GM12878 (cell line): ENCODE data around the gene ATP6V0D1. TPM values are rescaled to one million over a fixed set of nuclear protein-coding genes. Genes with fewer than 3 reads are reported as not detected.
"Not testable (repeated sequence)": the region's sequence is repeated elsewhere in the genome, so short reads cannot be mapped to it uniquely, and the experiment has no call there.

Experiments
- ATAC-seq: fragments of 200-7000 bp; cut with Tn5 transposase; 3 replicates; pipeline ENCODE4 v1.9.1; 2020; ENCODE audit warnings: mild to moderate bottlenecking, moderate library complexity
- BruUV-seq: library from RNA; stranded (reverse); fragments of 400-500 nt; replicated peaks from 2 replicates; lab custom pipeline; 2021; lab: Mats Ljungman, UMichigan
- CTCF ChIA-PET: fragments of 300-600 bp; sonication (Branson Sonifier 250); formaldehyde crosslinking; extraction: SDS; loops from one replicate; lab custom pipeline; 2021; ENCODE audit warnings: inconsistent platforms; lab: Yijun Ruan, JAX
- POLR2A ChIA-PET: fragments of 350-600 bp; formaldehyde crosslinking; extraction: SDS; loops from one replicate; lab custom pipeline; 2021; ENCODE audit warnings: inconsistent platforms; lab: Charles Lee
- RAD21 ChIA-PET: fragments of 300-600 bp; sonication (Branson Sonifier 250); formaldehyde crosslinking; loops from one replicate; lab custom pipeline; 2023; ENCODE audit warnings: antibody characterized with exemption; ENCODE audit not compliant: unreplicated experiment; lab: Charles Lee
- SMC1A ChIA-PET: fragments of 300-600 bp; sonication (Branson Sonifier 250); formaldehyde crosslinking; loops from one replicate; lab custom pipeline; 2023; ENCODE audit not compliant: unreplicated experiment, uncharacterized antibody; lab: Charles Lee
- DNase-seq: peaks from one replicate; pipeline ENCODE4 v3.0.0-alpha.2; 2011; ENCODE audit warnings: low read depth, low spot score
- FAIRE-seq: peaks from 3 replicates; lab custom pipeline; 2011; peaks lifted over from hg19 to GRCh38; lab: Jason Lieb, UNC
- H2AFZ ChIP-seq: 2 replicates; pipeline ENCODE4 v1.6.0; 2011; ENCODE audit warnings: low read depth, low read length, control low read depth; ENCODE audit not compliant: control insufficient read depth
- H3K27ac ChIP-seq: 2 replicates; pipeline ENCODE4 v1.5.1; 2011; ENCODE audit warnings: control low read depth; ENCODE audit not compliant: control insufficient read depth, insufficient read depth
- H3K27me3 ChIP-seq, 2 experiments: replicated peaks in 1 of 2; 2 replicates each; pipeline versions ENCODE4 v1.6.0 to v1.6.1; 2011; ENCODE audit warnings: low read length in 1 of 2; ENCODE audit not compliant: control insufficient read depth in 2 of 2, insufficient read depth in 2 of 2
- H3K36me3 ChIP-seq, 2 experiments: 2 replicates each; pipeline ENCODE4 v1.5.1; 2011; ENCODE audit warnings: low read length in 1 of 2; ENCODE audit not compliant: control insufficient read depth in 2 of 2, insufficient read depth in 2 of 2
- H3K4me1 ChIP-seq: 2 replicates; pipeline ENCODE4 v1.6.1; 2011; ENCODE audit warnings: mild to moderate bottlenecking, low read length, moderate library complexity, mixed read lengths; ENCODE audit not compliant: control insufficient read depth, insufficient read depth
- H3K4me2 ChIP-seq: 2 replicates; pipeline ENCODE4 v1.6.0; 2011; ENCODE audit warnings: control low read depth; ENCODE audit not compliant: control insufficient read depth, insufficient read depth
- H3K4me3 ChIP-seq: fragments of 200-600 bp; sonication (generic); 2 replicates; pipeline ENCODE4 v1.5.1; 2016
- H3K79me2 ChIP-seq: 2 replicates; pipeline ENCODE4 v1.6.0; 2011; ENCODE audit warnings: low read length; ENCODE audit not compliant: control insufficient read depth, insufficient read depth
- H3K9ac ChIP-seq: 2 replicates; pipeline ENCODE4 v1.8.0; 2011; ENCODE audit warnings: low read length, control low read depth, mixed read lengths; ENCODE audit not compliant: control insufficient read depth, insufficient read depth
- H3K9me3 ChIP-seq: replicated peaks from 3 replicates; pipeline ENCODE4 v1.5.1; 2011; ENCODE audit warnings: mild to moderate bottlenecking, low read length; ENCODE audit not compliant: control insufficient read depth, insufficient read depth
- H4K20me1 ChIP-seq: 2 replicates; pipeline ENCODE4 v1.6.0; 2011; ENCODE audit not compliant: control insufficient read depth, insufficient read depth
- NFYA ChIP-seq: IDR thresholded peaks from 2 replicates; pipeline ENCODE4 v1.6.1; 2011; ENCODE audit warnings: low read depth, mild to moderate bottlenecking, low read length, improper control_type of control experiment, borderline replicate concordance
- PRDM15 ChIP-seq: fragments of 450-650 bp; formaldehyde crosslinking; IDR thresholded peaks from 2 replicates; pipeline ENCODE4 v1.4.0; 2020; ENCODE audit warnings: mild to moderate bottlenecking, moderate library complexity
- WGBS: methylation state at CpG from one replicate; pipeline ENCODE4 v1.1.6; 2016; ENCODE audit warnings: low lambda C conversion rate; ENCODE audit not compliant: insufficient replicate concordance, insufficient coverage; ENCODE audit errors: missing lambda C conversion rate; 5-methylcytosine and 5-hydroxymethylcytosine counted together
- in situ Hi-C: fragments of 300-500 bp; cut with MboI; formaldehyde crosslinking; loops from 9 replicates; pipeline ENCODE4 v1.14.3; 2018; ENCODE audit warnings: mixed read lengths
- intact Hi-C: fragments of 100-400 bp; cut with micrococcal nuclease; formaldehyde crosslinking; loops from one replicate; pipeline ENCODE4 v1.14.2; 2022; ENCODE audit not compliant: unreplicated experiment
- polyA plus RNA-seq, 11 experiments: library from polyadenylated mRNA; depleted of rRNA in 4 of 11; unstranded in 6 of 11; stranded (reverse) in 5 of 11; fragments of >200 nt; fragmentation: Nextera tagmentation in 4 of 11; fragmentation: Illumina TruSeq in 1 of 11; extraction: Ambion mirVana in 4 of 11; extraction: Trizol in 1 of 11; gene quantifications; 1 replicate in 1 of 11; 2 replicates in 10 of 11; pipeline versions ENCODE4 v1.2.1 to v1.2.3, GENCODE V29; 2011 to 2016; ENCODE audit warnings: inconsistent platforms in 2 of 11, missing spikeins in 2 of 11, low read depth in 1 of 11
- total RNA-seq, 4 experiments: library from RNA; depleted of rRNA in 3 of 4; stranded (reverse); fragments of >200 nt in 3 of 4; fragmentation: Illumina TruSeq in 1 of 4; extraction: Trizol in 1 of 4; gene quantifications; 2 replicates each; pipeline versions ENCODE4 v1.2.1 to v1.2.3, GENCODE V29; 2013 to 2021

ATP6V0D1 gene
- total and polyA plus RNA-seq, 10 of the 15 experiments (the other 5 are each of a cell fraction or from before 2014, with no cell fraction given), result 28.1 to 141 (median 70.3) TPM

GRCh38 chr16:67489401-67490083, 8.6 kb upstream of the ATP6V0D1 start (continued):
- TF ChIP-seq PRDM15 (CRISPR knock-in tag), result no peak
- TF ChIP-seq NFYA, result no peak

GRCh38 chr16:67487561-67487960, 6.6 kb upstream of the ATP6V0D1 start:
- ChIA-PET POLR2A (interaction anchor here (1.2 kb wide), 1 partner anchor 33 kb away, joined by 3 read pairs; no protein-coding TSS in a partner anchor), SMC1A (interaction anchor here (6.2 kb wide), 1 partner anchor 28 kb away, joined by 92 read pairs; no protein-coding TSS in a partner anchor), RAD21 (interaction anchor here (1.6 to 12.3 kb wide), 2 partner anchors 28 to 34 kb away, joined by 15 to 172 read pairs; no protein-coding TSS in a partner anchor)

More at GRCh38 chr16:67487561-67487960, 6.6 kb upstream of the ATP6V0D1 start:
- H3K36me3 ChIP-seq, H3K27ac ChIP-seq, H3K9ac ChIP-seq, intact Hi-C loops, H3K27me3 ChIP-seq, H3K9me3 ChIP-seq, H3K79me2 ChIP-seq, ATAC-seq, in situ Hi-C loops, H4K20me1 ChIP-seq, DNase-seq, H3K4me3 ChIP-seq, H3K4me2 ChIP-seq, BruUV-seq, H2AFZ ChIP-seq, FAIRE-seq: not testable (repeated sequence)
- CTCF ChIA-PET, result interaction anchor here (1.0 to 15.3 kb wide), 3 partner anchors 11 to 329 kb away, joined by 3 to 453 read pairs (median 7); no protein-coding TSS in a partner anchor
- WGBS, result 98% methylated on average over 4 of the region's 4 CpGs
- peaks cover 20% of the 10 kb centered on the region for H3K4me1 ChIP-seq
